ENCODE measurements around the gene TFDP1.

DNA sequence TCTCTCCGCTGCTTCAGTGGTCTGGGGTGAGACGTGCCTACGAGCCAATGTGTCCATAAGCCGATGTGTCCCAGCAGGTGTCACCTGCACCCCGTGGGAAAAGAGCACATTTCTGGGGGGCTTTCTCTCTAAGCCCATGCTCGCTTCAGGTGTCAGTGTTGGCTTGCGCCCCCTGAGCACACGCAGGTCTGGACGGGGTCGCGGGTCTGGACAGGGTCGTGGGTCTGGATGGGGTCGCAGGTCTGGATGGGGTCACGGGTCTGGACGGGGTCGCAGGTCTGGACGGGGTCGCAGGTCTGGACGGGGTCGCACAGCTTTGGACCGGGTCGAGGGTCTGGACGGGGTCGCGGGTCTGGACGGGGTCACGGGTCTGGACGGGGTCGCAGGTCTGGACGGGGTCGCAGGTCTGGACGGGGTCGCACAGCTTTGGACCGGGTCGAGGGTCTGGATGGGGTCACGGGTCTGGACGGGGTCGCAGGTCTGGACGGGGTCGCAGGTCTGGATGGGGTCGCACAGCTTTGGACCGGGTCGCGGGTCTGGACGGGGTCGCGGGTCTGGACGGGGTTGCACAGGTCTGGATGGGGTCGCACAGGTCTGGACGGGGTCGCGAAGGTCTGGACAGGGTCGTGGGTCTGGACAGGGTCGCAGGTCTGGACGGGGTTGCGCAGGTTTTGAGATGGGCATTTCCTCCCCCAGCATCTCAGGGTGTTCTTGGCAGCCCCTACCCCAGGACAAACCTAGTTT, 24.5 kb upstream of the TFDP1 start:
- TF ChIP-seq, protein P1, sequence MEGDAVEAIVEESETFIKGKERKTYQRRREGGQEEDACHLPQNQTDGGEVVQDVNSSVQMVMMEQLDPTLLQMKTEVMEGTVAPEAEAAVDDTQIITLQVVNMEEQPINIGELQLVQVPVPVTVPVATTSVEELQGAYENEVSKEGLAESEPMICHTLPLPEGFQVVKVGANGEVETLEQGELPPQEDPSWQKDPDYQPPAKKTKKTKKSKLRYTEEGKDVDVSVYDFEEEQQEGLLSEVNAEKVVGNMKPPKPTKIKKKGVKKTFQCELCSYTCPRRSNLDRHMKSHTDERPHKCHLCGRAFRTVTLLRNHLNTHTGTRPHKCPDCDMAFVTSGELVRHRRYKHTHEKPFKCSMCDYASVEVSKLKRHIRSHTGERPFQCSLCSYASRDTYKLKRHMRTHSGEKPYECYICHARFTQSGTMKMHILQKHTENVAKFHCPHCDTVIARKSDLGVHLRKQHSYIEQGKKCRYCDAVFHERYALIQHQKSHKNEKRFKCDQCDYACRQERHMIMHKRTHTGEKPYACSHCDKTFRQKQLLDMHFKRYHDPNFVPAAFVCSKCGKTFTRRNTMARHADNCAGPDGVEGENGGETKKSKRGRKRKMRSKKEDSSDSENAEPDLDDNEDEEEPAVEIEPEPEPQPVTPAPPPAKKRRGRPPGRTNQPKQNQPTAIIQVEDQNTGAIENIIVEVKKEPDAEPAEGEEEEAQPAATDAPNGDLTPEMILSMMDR (IDR thresholded peaks at IDR 0.05): no peak
- no peak for TF ChIP-seq POLR2A (IDR thresholded peaks at IDR 0.05)
